KBM-7 (cell line): ENCODE results near the gene TMEM132D.

ENCODE experiments used
- DNase-seq: peaks from one replicate; pipeline ENCODE4 v3.0.0-alpha.2; 2015
- in situ Hi-C: fragments of 300-500 bp; cut with MboI; formaldehyde crosslinking; loops from 2 replicates; pipeline ENCODE4 v1.14.3; 2020; ENCODE audit warnings: low sequenced_read_pairs, low pct_unique_long_range_greater_than_20kb, mixed read lengths

The TMEM132D gene

GRCh38 chr12:129127211-129127610 lies 776.6 kb downstream of the TMEM132D start:
- no peak for DNase-seq
- in situ Hi-C loops: no loop called here

DNA sequence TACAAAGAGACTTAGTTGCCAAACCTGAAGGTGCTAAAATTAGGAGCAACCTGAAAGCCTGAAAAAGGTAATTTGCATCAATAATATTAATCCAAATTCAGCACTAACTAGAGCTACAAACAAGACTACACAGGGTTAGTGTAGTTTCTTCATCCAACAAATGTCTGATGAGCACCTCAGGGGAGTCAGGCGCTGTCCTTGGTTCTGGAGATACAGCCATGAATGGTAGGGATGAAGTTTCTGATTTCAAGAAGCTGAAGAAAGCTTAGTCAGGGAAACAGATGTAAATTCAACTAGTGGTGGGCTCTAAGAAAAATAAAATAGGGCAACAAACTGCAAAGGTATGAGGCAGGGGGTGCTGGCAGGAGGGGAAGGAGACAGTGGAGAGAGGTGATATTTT lies 784.3 kb downstream of the TMEM132D start:
- DNase-seq: peak; percentile 0
- in situ Hi-C loops: no loop called here

- in situ Hi-C loops: no loop called here
- no peak for DNase-seq
These were observed 788.3 kb downstream of the TMEM132D start for GRCh38 chr12:129115558-129115957.

- in situ Hi-C loops: no loop called here
- no peak for DNase-seq
These were observed 793.2 kb downstream of the TMEM132D start for GRCh38 chr12:129110575-129110974.

- DNase-seq: no peak
- in situ Hi-C loops: no loop called here
These were observed 794.4 kb downstream of the TMEM132D start for GRCh38 chr12:129109174-129110001.

GRCh38 chr12:129106772-129107171 lies 797.1 kb downstream of the TMEM132D start:
- in situ Hi-C loops: no loop called here
- DNase-seq: no peak

DNA sequence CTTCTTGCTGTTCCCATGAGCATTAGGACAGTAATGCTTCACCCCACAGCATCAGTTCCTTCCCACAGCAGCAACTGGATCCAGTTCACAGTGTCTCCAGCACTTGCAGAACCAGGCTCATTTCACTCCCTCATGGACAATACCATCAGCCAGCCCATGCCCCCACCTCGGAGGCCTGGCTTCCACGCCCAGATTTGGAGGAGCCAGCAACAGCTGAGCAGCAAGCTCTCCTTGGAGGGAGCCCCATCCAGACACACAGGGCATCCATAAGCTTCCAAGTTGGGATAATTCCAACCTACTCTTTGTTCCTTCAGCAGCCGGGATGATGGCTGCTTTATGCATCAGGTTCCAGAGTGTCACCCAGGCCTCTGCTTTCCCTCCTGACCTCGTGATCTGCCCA lies 800.6 kb downstream of the TMEM132D start:
- in situ Hi-C loops: no loop called here

DNA sequence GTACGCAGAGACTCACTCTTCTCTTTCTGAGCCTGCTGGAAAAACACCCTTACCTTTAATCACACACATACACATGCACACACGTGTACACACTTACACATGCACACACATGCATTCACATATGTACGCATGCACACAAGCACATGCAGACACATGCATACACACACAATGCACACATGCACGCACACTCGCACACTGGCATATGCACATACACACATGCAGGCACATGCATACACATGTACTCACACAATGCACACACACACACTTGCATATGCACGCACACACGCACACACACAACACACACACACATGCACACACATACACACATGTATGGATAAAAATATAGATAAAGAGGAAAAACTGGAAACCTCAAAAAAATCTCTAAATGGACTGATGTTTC lies 801.6 kb downstream of the TMEM132D start:
- in situ Hi-C loops: no loop called here
- no peak for DNase-seq

More for the DNA sequence above, 800.6 kb downstream of the TMEM132D start:
- no peak for DNase-seq

DNA sequence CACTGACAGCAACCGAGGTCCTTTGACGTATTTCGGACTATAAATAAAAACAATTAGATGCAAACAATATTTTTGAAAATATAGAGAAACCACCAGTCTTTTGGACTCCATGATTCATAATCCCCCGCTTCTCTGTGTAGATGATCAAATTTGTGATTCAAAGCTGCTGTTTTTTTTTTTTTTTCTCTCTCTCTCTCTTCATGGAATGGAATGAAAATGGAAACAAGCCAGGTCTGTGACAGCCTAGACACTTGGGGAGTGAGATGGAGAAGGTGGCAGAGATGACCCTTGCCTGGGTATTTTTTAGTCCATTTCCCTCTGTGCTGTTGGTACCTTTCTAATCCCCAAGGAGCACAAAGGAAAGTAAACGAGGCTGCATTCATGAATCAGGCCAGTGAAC lies 802.0 kb downstream of the TMEM132D start:
- in situ Hi-C loops: no loop called here
- DNase-seq: no peak

- DNase-seq: no peak
These were observed 802.4 kb downstream of the TMEM132D start for GRCh38 chr12:129101404-129101803.

GRCh38 chr12:129097451-129097850 lies 806.4 kb downstream of the TMEM132D start:
- in situ Hi-C loops: no loop called here
- DNase-seq: no peak

More at GRCh38 chr12:129101404-129101803, 802.4 kb downstream of the TMEM132D start:
- in situ Hi-C loops: no loop called here

GRCh38 chr12:129096968-129097367 lies 806.9 kb downstream of the TMEM132D start:
- DNase-seq: no peak
- in situ Hi-C loops: no loop called here

GRCh38 chr12:129096184-129096583 lies 807.6 kb downstream of the TMEM132D start:
- DNase-seq: no peak
- in situ Hi-C loops: no loop called here

- DNase-seq: no peak
- in situ Hi-C loops: no loop called here
These were observed 814.2 kb downstream of the TMEM132D start for GRCh38 chr12:129089576-129089975.

DNA sequence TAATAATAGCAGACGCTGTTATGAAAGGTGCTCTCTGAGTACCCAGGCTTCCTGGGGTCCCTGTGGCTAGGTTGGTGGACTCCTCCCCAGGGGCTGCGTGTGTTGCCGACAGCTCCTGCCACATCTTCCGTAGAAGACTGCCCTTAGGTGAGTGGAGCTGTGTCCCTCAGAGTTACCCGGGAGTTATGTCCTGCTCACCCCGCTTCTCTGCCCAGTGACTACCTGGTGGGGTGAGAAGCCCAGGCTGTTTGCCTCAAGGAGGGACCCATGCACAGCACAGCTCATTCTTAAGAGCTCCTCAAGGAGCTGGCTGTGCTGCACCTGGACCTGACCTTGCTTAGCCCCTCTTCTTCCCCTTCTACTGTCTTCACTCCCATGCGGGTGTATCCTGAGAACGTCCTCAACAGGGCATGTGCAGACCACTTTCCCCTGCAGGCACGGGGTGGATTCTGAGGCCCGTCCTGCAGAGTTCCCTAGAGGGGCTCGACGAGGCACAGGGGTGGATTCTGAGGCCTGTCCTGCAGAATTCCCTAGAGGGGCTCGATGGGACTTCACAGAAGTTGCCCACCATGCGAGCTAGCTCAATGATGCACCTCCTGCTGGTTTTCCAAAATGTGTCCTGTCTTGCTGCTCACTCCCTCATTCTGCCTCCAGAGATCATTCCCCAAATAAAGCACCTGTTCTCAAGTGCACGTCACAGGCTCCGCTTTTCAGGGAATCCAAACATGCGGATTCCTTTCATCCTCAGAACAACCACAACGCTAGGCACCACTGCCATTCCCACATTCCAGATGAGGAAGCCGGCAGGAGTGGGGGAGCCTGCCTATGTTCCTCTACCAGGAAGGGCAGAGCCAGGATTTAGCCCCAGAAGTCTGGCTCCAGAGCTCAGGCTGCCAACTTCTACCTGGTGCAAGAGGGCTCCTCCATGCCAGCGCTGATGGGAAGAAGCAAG lies 818.7 kb downstream of the TMEM132D start:
- in situ Hi-C loops: no loop called here
- DNase-seq: no peak

GRCh38 chr12:129083121-129083840 lies 820.5 kb downstream of the TMEM132D start:
- in situ Hi-C loops: no loop called here
- DNase-seq: no peak

- in situ Hi-C loops: no loop called here
- DNase-seq: no peak
These were observed 821.4 kb downstream of the TMEM132D start for GRCh38 chr12:129082441-129082840.

DNA sequence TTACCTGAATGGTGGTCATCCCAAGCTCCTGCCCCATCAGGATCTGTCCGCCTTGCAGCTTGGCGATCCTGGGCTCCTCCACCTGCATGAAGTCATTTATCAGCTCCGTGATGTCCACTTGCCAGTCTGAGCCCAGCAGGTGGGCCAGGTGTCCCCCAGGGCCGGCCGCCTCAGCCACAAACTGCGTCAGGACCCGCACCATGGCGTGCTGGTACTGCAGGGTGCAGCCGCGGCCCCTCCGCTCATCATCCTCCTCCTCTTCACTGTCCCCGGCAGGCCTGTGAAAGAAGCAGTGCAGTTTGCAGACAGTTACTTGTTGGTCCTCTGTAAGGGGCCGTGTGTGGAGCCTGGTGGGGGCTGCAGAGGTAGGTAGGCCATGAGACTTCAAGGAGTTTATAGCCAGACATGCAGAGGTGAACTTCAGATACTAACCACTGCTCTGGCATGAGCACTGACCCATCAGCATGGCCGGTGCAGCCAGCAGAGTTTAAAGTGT lies 822.0 kb downstream of the TMEM132D start:
- DNase-seq: no peak
- in situ Hi-C loops: no loop called here

DNA sequence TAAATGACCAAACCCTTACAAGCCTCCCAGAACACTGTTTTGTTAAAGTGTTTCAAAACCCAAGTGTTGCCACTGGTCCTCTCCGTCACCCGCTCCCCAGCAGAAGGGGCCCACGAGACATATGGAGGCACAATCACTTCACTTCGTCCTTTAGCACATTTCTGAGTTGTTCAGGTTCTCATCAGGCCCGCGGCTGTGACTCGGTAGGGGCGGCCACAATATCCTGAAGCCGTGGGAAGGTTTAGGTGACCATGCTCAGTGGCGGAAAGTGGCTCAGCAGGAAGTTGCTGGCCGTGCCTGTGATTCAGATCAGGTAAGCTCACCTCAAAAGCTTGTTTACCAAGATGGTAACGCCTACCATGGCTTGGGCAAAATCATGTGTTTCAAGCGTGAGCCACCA lies 823.0 kb downstream of the TMEM132D start:
- in situ Hi-C loops: no loop called here

More for the DNA sequence above, 823.0 kb downstream of the TMEM132D start:
- DNase-seq: no peak
